SU-DHL-6 (cell line): ENCODE results near the gene TTYH3.

Experiments used
- CTCF ChIP-seq: fragments of 200-600 bp; sonication (generic); IDR thresholded peaks from one replicate; pipeline ENCODE4 v1.5.1; 2017; ENCODE audit warnings: antibody characterized with exemption, mild to moderate bottlenecking, low read length, moderate library complexity; ENCODE audit not compliant: insufficient read depth, poor library complexity, severe bottlenecking
- EZH2phosphoT487 ChIP-seq: fragments of 200-600 bp; sonication (generic), shearing (Covaris generic); conservative IDR thresholded peaks from 2 replicates; pipeline ENCODE4 v1.6.1; 2018; ENCODE audit warnings: mild to moderate bottlenecking, antibody characterized with exemption, low read length, moderate library complexity, mixed read lengths

GRCh38 chr7:2663960-2664359, 32.2 kb downstream of the TTYH3 start:
- TF ChIP-seq CTCF: no peak
- TF ChIP-seq EZH2phosphoT487: no peak
